H9 (cell line): Measurements from ENCODE around the gene OSBPL8. TPM values are rescaled to one million over a fixed set of nuclear protein-coding genes. Genes with fewer than 3 reads are reported as not detected.

Experiments used
- DNase-seq: peaks from one replicate; pipeline ENCODE4 v3.0.0-alpha.2; 2017
- H2AFZ ChIP-seq: one replicate; pipeline ENCODE4 v1.6.1; 2013; ENCODE audit warnings: mild to moderate bottlenecking, low read length, control low read depth, moderate library complexity
- H2AK5ac ChIP-seq: 2 replicates; pipeline ENCODE4 v1.6.1; 2013; ENCODE audit warnings: low read length, control low read depth, mixed read lengths; ENCODE audit not compliant: insufficient read length
- H2BK120ac ChIP-seq: one replicate; pipeline ENCODE4 v1.6.1; 2013; ENCODE audit warnings: low read depth, mild to moderate bottlenecking, low read length, control low read depth, inconsistent platforms; ENCODE audit not compliant: poor library complexity, severe bottlenecking
- H2BK12ac ChIP-seq: 2 replicates; pipeline ENCODE4 v1.6.1; 2013; ENCODE audit warnings: low read length, control low read depth, mixed read lengths, low read depth; ENCODE audit not compliant: insufficient read length
- H2BK15ac ChIP-seq: 2 replicates; pipeline ENCODE4 v1.6.1; 2013; ENCODE audit warnings: low read depth, low read length, control low read depth
- H2BK20ac ChIP-seq: one replicate; pipeline ENCODE4 v1.6.1; 2013; ENCODE audit warnings: low read depth, mild to moderate bottlenecking, low read length, control low read depth, inconsistent platforms; ENCODE audit not compliant: poor library complexity, severe bottlenecking
- H2BK5ac ChIP-seq: 2 replicates; pipeline ENCODE4 v1.6.1; 2013; ENCODE audit warnings: low read length, control low read depth, mixed read lengths; ENCODE audit not compliant: insufficient read length
- H3K14ac ChIP-seq: 2 replicates; pipeline ENCODE4 v1.6.1; 2013; ENCODE audit warnings: low read length, control low read depth; ENCODE audit not compliant: insufficient read depth
- H3K18ac ChIP-seq: 2 replicates; pipeline ENCODE4 v1.6.1; 2013; ENCODE audit warnings: low read depth, mild to moderate bottlenecking, mixed read lengths, low read length, control low read depth; ENCODE audit not compliant: insufficient read length
- H3K23ac ChIP-seq: 2 replicates; pipeline ENCODE4 v1.6.1; 2013; ENCODE audit warnings: low read length, control low read depth, mixed read lengths, low read depth; ENCODE audit not compliant: insufficient read length
- H3K23me2 ChIP-seq: 2 replicates; pipeline ENCODE4 v1.6.1; 2013; ENCODE audit warnings: low read depth, mild to moderate bottlenecking, mixed read lengths, low read length, control low read depth; ENCODE audit not compliant: insufficient read length, poor library complexity, severe bottlenecking
- H3K27ac ChIP-seq: 2 replicates; pipeline ENCODE4 v1.5.1; 2013; ENCODE audit warnings: low read length, control low read depth, mixed read lengths, low read depth; ENCODE audit not compliant: insufficient read length
- H3K27me3 ChIP-seq: 2 replicates; pipeline ENCODE4 v1.6.1; 2013; ENCODE audit warnings: low read length, control low read depth, inconsistent platforms; ENCODE audit not compliant: insufficient read depth
- H3K4ac ChIP-seq: 2 replicates; pipeline ENCODE4 v1.6.1; 2013; ENCODE audit warnings: low read depth, mild to moderate bottlenecking, control low read depth, inconsistent platforms, low read length, moderate library complexity
- H3K4me1 ChIP-seq: 2 replicates; pipeline ENCODE4 v1.6.1; 2013; ENCODE audit warnings: low read length, control low read depth, inconsistent platforms; ENCODE audit not compliant: insufficient read depth
- H3K4me2 ChIP-seq: 2 replicates; pipeline ENCODE4 v1.6.1; 2013; ENCODE audit warnings: low read length, control low read depth, mixed read lengths; ENCODE audit not compliant: insufficient read length, insufficient read depth
- H3K56ac ChIP-seq: 2 replicates; pipeline ENCODE4 v1.6.1; 2013; ENCODE audit warnings: low read depth, mild to moderate bottlenecking, mixed read lengths, low read length, control low read depth; ENCODE audit not compliant: insufficient read length
- H3K79me1 ChIP-seq: 2 replicates; pipeline ENCODE4 v1.6.1; 2013; ENCODE audit warnings: low read depth, mild to moderate bottlenecking, moderate library complexity, low read length, control low read depth, inconsistent platforms; ENCODE audit not compliant: insufficient read depth, poor library complexity, severe bottlenecking
- H3K79me2 ChIP-seq: 2 replicates; pipeline ENCODE4 v1.6.1; 2013; ENCODE audit warnings: low read length, control low read depth, inconsistent platforms; ENCODE audit not compliant: insufficient read depth
- H3K9ac ChIP-seq: 2 replicates; pipeline ENCODE4 v1.6.1; 2013; ENCODE audit warnings: low read length, control low read depth, mixed read lengths; ENCODE audit not compliant: insufficient read length; ENCODE audit errors: extremely low read depth
- H3K9me3 ChIP-seq: one replicate; pipeline ENCODE4 v1.6.1; 2013; ENCODE audit warnings: low read depth, low read length, inconsistent platforms; ENCODE audit not compliant: control insufficient read depth
- H3T11ph ChIP-seq: one replicate; pipeline ENCODE4 v1.6.1; 2013; ENCODE audit warnings: mild to moderate bottlenecking, low read length, control low read depth, inconsistent platforms
- H4K20me1 ChIP-seq: one replicate; pipeline ENCODE4 v1.6.1; 2013; ENCODE audit not compliant: control insufficient read depth, insufficient read length, insufficient read depth
- H4K5ac ChIP-seq: 2 replicates; pipeline ENCODE4 v1.6.1; 2013; ENCODE audit warnings: low read depth, mild to moderate bottlenecking, mixed read lengths, low read length, control low read depth; ENCODE audit not compliant: insufficient read length
- H4K8ac ChIP-seq: replicated peaks from 2 replicates; pipeline ENCODE4 v1.6.1; 2013; ENCODE audit warnings: low read length, control low read depth, mixed read lengths, low read depth; ENCODE audit not compliant: insufficient read length
- H4K91ac ChIP-seq: 2 replicates; pipeline ENCODE4 v1.6.1; 2013; ENCODE audit warnings: low read depth, mild to moderate bottlenecking, moderate library complexity, mixed read lengths, low read length, control low read depth; ENCODE audit not compliant: insufficient read length
- H3K27ac Mint-ChIP-seq, 3 experiments: 2 replicates in 2 of 3; 3 replicates in 1 of 3; pipeline ENCODE4 v1.8.0; 2020 to 2021; ENCODE audit warnings: mixed read lengths in 3 of 3, mild to moderate bottlenecking in 1 of 3, moderate library complexity in 1 of 3
- H3K27me3 Mint-ChIP-seq: 2 replicates; pipeline ENCODE4 v1.8.0; 2021; ENCODE audit warnings: low read depth, mild to moderate bottlenecking, moderate library complexity, mixed read lengths
- H3K36me3 Mint-ChIP-seq, 3 experiments: 2 replicates in 2 of 3; 3 replicates in 1 of 3; pipeline ENCODE4 v1.8.0; 2020 to 2021; ENCODE audit warnings: low read depth in 3 of 3, mixed read lengths in 3 of 3; ENCODE audit not compliant: insufficient read depth in 1 of 3
- H3K4me1 Mint-ChIP-seq, 2 experiments: 2 replicates each; pipeline ENCODE4 v1.8.0; 2020; ENCODE audit warnings: mixed read lengths in 2 of 2
- H3K4me3 Mint-ChIP-seq, 2 experiments: 2 replicates in 1 of 2; 3 replicates in 1 of 2; pipeline ENCODE4 v1.8.0; 2020 to 2021; ENCODE audit warnings: mild to moderate bottlenecking in 2 of 2, mixed read lengths in 2 of 2, moderate library complexity in 1 of 2
- H3K9me3 Mint-ChIP-seq, 2 experiments: 2 replicates in 1 of 2; 3 replicates in 1 of 2; pipeline ENCODE4 v1.8.0; 2020; ENCODE audit warnings: mild to moderate bottlenecking in 2 of 2, mixed read lengths in 2 of 2, moderate library complexity in 1 of 2
- WGBS: extraction: QIAGEN DNeasy Blood & Tissue Kit; methylation state at CpG from one replicate; pipeline ENCODE4 v1.1.7; 2013; ENCODE audit warnings: missing lambda C conversion rate, low lambda C conversion rate, mixed read lengths; ENCODE audit not compliant: insufficient read length; ENCODE audit errors: extremely low coverage; 5-methylcytosine and 5-hydroxymethylcytosine counted together
- total RNA-seq: library from RNA; stranded (reverse); gene quantifications from 2 replicates; pipeline ENCODE4 v1.2.1, GENCODE V29; 2021
- TF ChIP-seq, protein P1 (sequence below): fragments of 200-600 bp; sonication (generic); conservative IDR thresholded peaks from 3 replicates; pipeline ENCODE4 v1.8.0; 2021; ENCODE audit warnings: antibody characterized with exemption, mild to moderate bottlenecking

Gene OSBPL8
- total RNA-seq, 1 experiment from 2014 or later, result 61.2 TPM

DNA sequence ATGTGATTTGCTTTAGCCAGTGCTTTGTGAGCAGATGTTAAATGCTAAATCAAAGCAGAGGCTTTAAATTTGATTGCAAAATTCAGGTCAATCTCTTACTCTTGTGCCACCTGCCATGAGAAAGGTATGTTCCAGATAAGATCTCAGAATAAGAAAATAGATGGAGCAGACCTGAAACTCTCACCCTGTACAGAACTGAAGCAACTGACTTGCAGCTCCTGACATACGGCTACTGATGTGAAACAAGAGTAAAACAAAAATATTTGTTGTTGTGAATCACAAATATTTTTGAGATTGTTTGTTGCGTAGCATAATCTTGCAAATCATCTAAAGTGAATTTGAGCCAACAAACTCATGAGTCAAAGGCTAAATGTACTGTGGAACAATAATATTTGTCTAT is 3.5 kb upstream of the OSBPL8 start:
- H3K4me2 ChIP-seq, result no peak overlapping the region
- no peak overlapping the region for H4K91ac ChIP-seq
- no peaks in the 10 kb centered on the region for H4K20me1 ChIP-seq
- H3K14ac ChIP-seq, result no peak overlapping the region
- Mint-ChIP-seq H3K4me1 (peaks cover 16 to 19% of the 10 kb centered on the region in 2 experiments), H3K27ac (no peak overlapping the region), H3K4me3 (no peak overlapping the region), H3K36me3 (no peaks in the 10 kb centered on the region), H3K9me3 (no peaks in the 10 kb centered on the region), H3K27me3 (no peaks in the 10 kb centered on the region)
- H3T11ph ChIP-seq, result no peak overlapping the region
- no peak overlapping the region for H2BK120ac ChIP-seq
- no peak overlapping the region for H3K23ac ChIP-seq
- no peak overlapping the region for H3K27ac ChIP-seq
- no peaks in the 10 kb centered on the region for H3K9me3 ChIP-seq
- TF ChIP-seq, protein P1, sequence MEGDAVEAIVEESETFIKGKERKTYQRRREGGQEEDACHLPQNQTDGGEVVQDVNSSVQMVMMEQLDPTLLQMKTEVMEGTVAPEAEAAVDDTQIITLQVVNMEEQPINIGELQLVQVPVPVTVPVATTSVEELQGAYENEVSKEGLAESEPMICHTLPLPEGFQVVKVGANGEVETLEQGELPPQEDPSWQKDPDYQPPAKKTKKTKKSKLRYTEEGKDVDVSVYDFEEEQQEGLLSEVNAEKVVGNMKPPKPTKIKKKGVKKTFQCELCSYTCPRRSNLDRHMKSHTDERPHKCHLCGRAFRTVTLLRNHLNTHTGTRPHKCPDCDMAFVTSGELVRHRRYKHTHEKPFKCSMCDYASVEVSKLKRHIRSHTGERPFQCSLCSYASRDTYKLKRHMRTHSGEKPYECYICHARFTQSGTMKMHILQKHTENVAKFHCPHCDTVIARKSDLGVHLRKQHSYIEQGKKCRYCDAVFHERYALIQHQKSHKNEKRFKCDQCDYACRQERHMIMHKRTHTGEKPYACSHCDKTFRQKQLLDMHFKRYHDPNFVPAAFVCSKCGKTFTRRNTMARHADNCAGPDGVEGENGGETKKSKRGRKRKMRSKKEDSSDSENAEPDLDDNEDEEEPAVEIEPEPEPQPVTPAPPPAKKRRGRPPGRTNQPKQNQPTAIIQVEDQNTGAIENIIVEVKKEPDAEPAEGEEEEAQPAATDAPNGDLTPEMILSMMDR, result no peak
- no peak overlapping the region for H4K5ac ChIP-seq
- H3K27me3 ChIP-seq, result no peaks in the 10 kb centered on the region
- H2BK20ac ChIP-seq, result no peak overlapping the region
- H2BK12ac ChIP-seq, result no peak overlapping the region
- no peak overlapping the region for H3K56ac ChIP-seq
- WGBS, result no CpG with 5 or more reads among the region's 2 CpGs
- H3K23me2 ChIP-seq, result peaks cover 4% of the 10 kb centered on the region
- H3K4ac ChIP-seq, result no peak overlapping the region
- H2AFZ ChIP-seq, result no peak overlapping the region
- no peak overlapping the region for H2BK15ac ChIP-seq
- no peak overlapping the region for H4K8ac ChIP-seq
- no peak overlapping the region for H2BK5ac ChIP-seq
- H3K9ac ChIP-seq, result no peak overlapping the region
- H3K4me1 ChIP-seq, result no peaks in the 10 kb centered on the region; the same call in 1 of the 2 replicates
- no peak overlapping the region for H3K18ac ChIP-seq
- H2AK5ac ChIP-seq, result no peak overlapping the region
- no peaks in the 10 kb centered on the region for H3K79me1 ChIP-seq
- no peak for DNase-seq
- H3K79me2 ChIP-seq, result peaks cover 2% of the 10 kb centered on the region; the same call in 1 of the 2 replicates
